Brain microvascular endothelial cell (primary cell): ENCODE measurements around the gene C10orf53.

ENCODE experiments used
- DNase-seq: peaks from one replicate; pipeline ENCODE4 v3.0.0-alpha.2; 2020
- H3K27ac ChIP-seq: fragments of 250-450 bp; sonication (Bioruptor Pico); 2 replicates; pipeline ENCODE4 v1.5.1; 2020; ENCODE audit warnings: mild to moderate bottlenecking, moderate library complexity
- H3K27me3 ChIP-seq: fragments of 250-450 bp; sonication (Bioruptor Pico); replicated peaks from 2 replicates; pipeline ENCODE4 v1.5.1; 2020; ENCODE audit warnings: mild to moderate bottlenecking
- H3K36me3 ChIP-seq: fragments of 250-450 bp; sonication (Bioruptor Pico); replicated peaks from 2 replicates; pipeline ENCODE4 v1.5.1; 2020; ENCODE audit warnings: mild to moderate bottlenecking
- H3K4me3 ChIP-seq: 2 replicates; pipeline ENCODE4 v1.5.1; 2011; ENCODE audit warnings: low read depth, mild to moderate bottlenecking, control low read depth, low read length, moderate library complexity
- in situ Hi-C: cut with HindIII; loops from 2 replicates; pipeline ENCODE4 v1.10.0; 2017; ENCODE audit warnings: low sequenced_read_pairs, low pct_ligation_motif_present
- TF ChIP-seq, protein P1 (sequence below): IDR thresholded peaks from 2 replicates; pipeline ENCODE4 v1.5.1; 2011; ENCODE audit warnings: low read depth, mild to moderate bottlenecking, moderate library complexity, low read length, control low read depth, inconsistent platforms; ENCODE audit errors: missing control alignments

Gene C10orf53

DNA sequence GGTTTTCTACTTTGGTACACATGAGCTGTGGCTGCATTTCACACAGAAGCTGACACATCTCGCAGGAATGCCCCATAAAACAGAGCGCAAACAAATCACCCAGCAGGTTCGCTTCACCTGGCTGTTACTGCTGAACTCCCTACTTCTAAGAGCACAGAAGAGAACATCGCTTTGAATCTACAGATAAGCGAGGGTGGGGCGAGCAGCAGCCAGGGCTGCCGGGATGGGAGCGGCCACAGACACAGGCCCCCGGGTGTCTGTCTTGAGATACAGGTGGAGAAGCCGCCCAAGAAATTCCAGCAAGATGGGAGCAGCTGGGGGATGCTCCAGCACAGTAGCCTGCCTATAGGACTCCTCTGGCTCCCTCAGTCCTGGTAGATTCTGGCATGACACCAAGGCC, 55.2 kb downstream of the C10orf53 start:
- TF ChIP-seq, protein P1, sequence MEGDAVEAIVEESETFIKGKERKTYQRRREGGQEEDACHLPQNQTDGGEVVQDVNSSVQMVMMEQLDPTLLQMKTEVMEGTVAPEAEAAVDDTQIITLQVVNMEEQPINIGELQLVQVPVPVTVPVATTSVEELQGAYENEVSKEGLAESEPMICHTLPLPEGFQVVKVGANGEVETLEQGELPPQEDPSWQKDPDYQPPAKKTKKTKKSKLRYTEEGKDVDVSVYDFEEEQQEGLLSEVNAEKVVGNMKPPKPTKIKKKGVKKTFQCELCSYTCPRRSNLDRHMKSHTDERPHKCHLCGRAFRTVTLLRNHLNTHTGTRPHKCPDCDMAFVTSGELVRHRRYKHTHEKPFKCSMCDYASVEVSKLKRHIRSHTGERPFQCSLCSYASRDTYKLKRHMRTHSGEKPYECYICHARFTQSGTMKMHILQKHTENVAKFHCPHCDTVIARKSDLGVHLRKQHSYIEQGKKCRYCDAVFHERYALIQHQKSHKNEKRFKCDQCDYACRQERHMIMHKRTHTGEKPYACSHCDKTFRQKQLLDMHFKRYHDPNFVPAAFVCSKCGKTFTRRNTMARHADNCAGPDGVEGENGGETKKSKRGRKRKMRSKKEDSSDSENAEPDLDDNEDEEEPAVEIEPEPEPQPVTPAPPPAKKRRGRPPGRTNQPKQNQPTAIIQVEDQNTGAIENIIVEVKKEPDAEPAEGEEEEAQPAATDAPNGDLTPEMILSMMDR = no peak

DNA sequence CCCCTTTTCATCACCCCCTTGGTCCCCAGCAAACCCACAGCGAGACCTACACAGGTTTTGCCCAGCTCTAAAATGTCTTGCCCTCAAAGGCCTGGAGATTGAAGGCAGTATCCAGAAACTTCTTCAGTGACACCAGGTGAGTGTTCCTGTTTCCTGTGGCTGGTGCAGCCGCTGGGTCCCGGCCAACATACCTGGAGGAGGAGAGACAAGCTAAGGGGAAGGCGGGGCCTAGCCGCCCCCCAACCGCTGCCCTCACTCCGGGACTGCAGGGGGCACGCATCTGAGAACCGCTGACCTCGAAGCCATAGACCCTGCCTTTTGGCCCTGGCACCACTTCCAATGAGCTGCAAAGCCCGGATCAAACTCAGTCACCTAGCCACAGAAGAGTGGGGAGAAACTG, 55.7 kb downstream of the C10orf53 start:
- no peaks in the 10 kb centered on the region for H3K36me3 ChIP-seq
- no peak overlapping the region for H3K4me3 ChIP-seq
- in situ Hi-C loops = no loop called here
- H3K27ac ChIP-seq = no peak overlapping the region
- TF ChIP-seq, protein P1 = no peak
- H3K27me3 ChIP-seq = no peaks in the 10 kb centered on the region
- no peak for DNase-seq

More for the DNA sequence above, 55.2 kb downstream of the C10orf53 start:
- Histone ChIP-seq H3K36me3 (no peaks in the 10 kb centered on the region), H3K4me3 (no peak overlapping the region), H3K27ac (no peak overlapping the region), H3K27me3 (no peaks in the 10 kb centered on the region)
- DNase-seq = no peak
- in situ Hi-C loops = no loop called here

DNA sequence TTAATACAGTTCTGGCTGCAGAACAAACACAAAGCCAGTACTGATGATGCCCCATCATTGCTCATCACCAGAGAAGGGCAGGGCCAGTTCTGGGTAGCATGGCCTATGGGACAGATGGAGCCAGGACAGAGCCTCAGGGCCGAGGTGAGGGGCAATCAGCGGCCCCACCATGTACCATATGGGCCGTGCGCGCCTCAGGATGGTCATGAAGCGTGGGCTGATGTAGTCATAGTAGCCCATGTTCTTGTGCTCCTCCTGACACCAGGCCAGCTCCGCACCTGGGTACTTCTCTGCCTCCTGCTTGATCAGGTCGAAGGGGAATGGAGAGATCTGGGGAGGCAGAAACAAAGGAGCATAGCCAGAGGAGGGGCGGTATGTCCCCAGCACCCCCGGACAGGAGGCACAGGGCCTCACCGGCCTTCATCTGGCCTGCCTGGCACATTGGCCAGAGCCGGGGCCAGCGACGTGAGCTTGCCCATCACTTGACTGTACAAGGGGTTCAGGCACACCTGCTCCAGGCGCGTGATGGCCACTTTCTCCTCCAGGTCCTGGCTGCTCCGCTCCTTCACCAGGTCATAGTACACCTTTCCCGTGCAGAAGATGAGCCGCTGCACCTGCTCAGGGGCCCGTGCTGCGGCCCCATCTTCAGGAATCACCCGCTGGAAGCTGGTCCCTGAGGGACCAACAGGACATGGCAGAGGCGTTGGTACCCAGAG, 56.6 kb downstream of the C10orf53 start:
- Histone ChIP-seq H3K36me3 (no peaks in the 10 kb centered on the region), H3K27me3 (no peaks in the 10 kb centered on the region), H3K27ac (no peak overlapping the region), H3K4me3 (no peak overlapping the region)
- in situ Hi-C loops = no loop called here
- TF ChIP-seq, protein P1 = no peak
- no peak for DNase-seq

DNA sequence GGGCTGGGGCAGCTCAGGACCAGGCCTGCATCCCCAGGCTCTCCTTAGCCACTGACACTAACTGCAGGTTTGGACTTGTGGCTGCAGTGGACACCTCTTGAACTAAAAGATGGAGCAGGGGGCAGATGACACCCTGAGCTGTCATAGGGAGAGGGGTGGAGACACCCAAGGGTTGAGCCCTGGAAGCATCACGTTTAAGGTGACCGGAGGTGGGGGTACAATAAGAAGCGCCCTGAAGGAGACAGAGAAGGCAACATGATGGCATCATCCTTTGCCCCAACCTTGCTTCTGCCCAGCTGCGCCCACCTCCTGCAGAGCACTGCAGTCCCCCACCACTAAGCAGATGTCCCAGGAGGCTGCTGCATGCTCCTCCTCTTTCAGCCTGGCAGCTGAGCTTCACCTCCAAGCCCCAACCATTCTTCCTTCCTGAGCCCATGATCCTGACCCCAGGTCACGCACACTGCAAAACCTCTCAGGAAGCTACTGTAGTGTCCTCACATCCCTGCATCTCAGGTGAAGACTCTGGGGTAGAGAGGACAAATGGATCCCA, 57.2 kb downstream of the C10orf53 start:
- TF ChIP-seq, protein P1 = no peak
- Histone ChIP-seq H3K36me3 (no peaks in the 10 kb centered on the region), H3K4me3 (no peak overlapping the region), H3K27ac (no peak overlapping the region), H3K27me3 (no peaks in the 10 kb centered on the region)
- DNase-seq = no peak
- in situ Hi-C loops = no loop called here

DNA sequence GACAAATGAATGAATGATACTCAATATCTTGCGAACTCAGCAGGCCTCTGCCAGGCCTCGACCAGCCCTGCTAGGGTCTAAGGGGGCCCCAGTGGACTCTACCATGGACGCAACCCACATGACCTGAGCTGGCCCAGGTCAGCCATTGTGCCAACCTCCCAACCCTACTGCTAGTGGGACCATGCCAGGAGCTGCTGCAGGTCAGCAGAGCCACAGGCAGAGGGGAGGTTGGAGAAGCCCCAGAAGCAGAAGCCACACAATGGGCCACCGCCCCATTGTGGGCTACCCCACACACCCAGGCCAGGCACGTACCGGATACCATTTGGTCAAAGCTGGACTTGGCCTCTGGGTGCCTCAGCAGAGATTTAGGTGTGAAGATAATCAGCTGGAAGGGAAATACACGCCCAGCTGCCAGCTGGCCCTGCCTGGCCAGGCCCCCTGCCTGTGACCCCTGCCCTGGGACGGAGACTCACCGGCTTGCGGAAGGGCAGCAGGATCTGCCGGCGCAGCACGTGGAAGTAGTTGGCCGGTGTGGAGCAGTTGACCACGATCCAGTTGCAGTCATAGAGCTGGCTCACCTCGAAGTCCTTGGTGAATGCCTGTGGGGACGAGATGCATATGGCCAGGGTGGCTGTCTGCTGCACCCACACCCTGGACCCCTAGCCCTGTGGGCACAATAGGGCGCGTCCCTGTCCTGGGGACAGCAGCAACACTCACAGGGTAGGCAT, 58.2 kb downstream of the C10orf53 start:
- in situ Hi-C loops = no loop called here
- no peaks in the 10 kb centered on the region for H3K27me3 ChIP-seq
- no peaks in the 10 kb centered on the region for H3K36me3 ChIP-seq
- H3K27ac ChIP-seq = no peak overlapping the region
- no peak for DNase-seq
- H3K4me3 ChIP-seq = no peak overlapping the region
- TF ChIP-seq, protein P1 = no peak
